IPS DF 19.7 (cell line): Measurements from ENCODE around the gene SLC30A3.

Experiments
- DNase-seq: peaks from one replicate; pipeline ENCODE4 v3.0.0-alpha.2; 2013; ENCODE audit warnings: low read depth, low spot score

The SLC30A3 gene

DNA sequence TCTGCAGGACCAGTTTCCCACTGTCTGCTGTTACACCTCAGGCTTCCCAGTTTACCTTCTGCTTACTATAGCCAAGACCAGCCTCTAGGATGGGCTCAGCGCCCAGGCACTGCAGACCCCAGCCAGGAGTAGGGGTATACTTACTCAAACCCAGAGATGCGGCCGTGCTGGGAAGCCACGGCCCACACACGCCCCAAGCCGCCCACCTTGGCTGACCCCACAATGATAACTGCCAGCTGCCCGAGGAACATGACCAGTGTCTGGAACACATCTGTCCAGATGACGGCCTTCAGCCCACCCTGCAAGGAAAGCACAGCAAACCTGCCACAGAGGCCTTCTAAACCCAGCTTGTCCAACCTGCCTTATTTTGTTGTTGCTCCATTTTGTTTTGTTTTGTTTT is 57.6 kb downstream of the SLC30A3 start:
- DNase-seq = no peak

DNA sequence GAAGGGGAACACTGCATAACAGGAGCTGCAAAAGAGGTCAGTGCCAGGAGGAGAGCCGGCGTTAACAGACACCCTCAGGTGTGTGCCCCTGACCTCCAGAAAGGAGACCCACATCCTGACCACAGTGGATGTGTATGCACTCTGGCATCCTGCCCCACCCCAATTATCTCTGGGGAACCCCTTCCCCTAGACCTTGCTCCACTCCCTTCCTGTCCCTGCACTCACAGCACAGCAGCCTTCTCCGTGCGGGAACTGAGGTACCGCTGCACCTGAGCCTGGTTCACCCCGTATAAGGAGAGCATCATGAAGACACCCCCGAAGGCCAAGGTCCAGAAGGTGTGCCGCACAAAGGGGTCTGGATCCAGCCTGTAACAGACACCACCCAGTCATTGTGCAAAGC is 58.3 kb downstream of the SLC30A3 start:
- DNase-seq = no peak

DNA sequence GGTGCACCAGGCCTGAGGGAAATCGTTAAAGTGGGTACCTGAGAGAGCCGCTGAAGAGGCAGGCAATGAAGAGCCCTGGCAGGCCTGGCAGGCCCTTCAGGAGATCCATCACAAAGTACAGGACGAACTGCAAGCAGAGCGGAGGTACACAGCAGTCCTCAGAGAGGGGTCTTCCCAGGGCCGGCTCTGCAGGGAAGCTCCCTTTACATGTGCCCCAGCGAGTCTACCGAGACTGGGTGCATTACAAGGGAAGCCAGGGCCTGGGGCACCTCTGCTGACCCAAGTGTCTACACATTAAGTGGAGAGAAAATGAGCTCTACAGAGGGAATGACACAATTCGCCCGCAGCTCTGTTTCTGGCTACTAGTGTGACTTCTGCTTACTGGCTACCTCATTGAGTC is 59.1 kb downstream of the SLC30A3 start:
- no peak for DNase-seq
